Ectodermal cell (in vitro differentiated cells): ENCODE measurements around the gene ACAA2. TPM values are rescaled to one million over a fixed set of nuclear protein-coding genes. Genes with fewer than 3 reads are reported as not detected.

Experiments
- H3K27ac ChIP-seq: 2 replicates; pipeline ENCODE4 v1.7.0; 2013; ENCODE audit warnings: mild to moderate bottlenecking, low read depth, low read length; ENCODE audit not compliant: insufficient read depth, poor library complexity, severe bottlenecking
- H3K27me3 ChIP-seq: 2 replicates; pipeline ENCODE4 v1.7.0; 2013; ENCODE audit warnings: mild to moderate bottlenecking, low read length; ENCODE audit not compliant: insufficient read depth, control insufficient read depth, poor library complexity, severe bottlenecking
- H3K36me3 ChIP-seq: one replicate; pipeline ENCODE4 v1.7.0; 2013; ENCODE audit warnings: low read length; ENCODE audit not compliant: control insufficient read depth, insufficient read depth
- H3K4me1 ChIP-seq: one replicate; pipeline ENCODE4 v1.7.0; 2013; ENCODE audit warnings: low read length; ENCODE audit not compliant: control insufficient read depth, insufficient read depth
- H3K4me3 ChIP-seq: 2 replicates; pipeline ENCODE4 v1.7.0; 2013; ENCODE audit warnings: low read depth, low read length, control low read depth; ENCODE audit not compliant: insufficient read depth
- H3K9me3 ChIP-seq: 2 replicates; pipeline ENCODE4 v1.7.0; 2013; ENCODE audit warnings: mild to moderate bottlenecking, low read length, moderate library complexity; ENCODE audit not compliant: control insufficient read depth
- WGBS, 2 experiments: methylation state at CpG; one replicate each; pipeline ENCODE4 v1.1.7; 2013; ENCODE audit warnings: missing lambda C conversion rate in 2 of 2; 5-methylcytosine and 5-hydroxymethylcytosine counted together
- polyA plus RNA-seq, 4 experiments: library from polyadenylated mRNA; stranded (reverse); fragments of 50-300 nt; gene quantifications; one replicate each; pipeline ENCODE4 v1.2.3, GENCODE V29; 2013

ACAA2 gene, protein sequence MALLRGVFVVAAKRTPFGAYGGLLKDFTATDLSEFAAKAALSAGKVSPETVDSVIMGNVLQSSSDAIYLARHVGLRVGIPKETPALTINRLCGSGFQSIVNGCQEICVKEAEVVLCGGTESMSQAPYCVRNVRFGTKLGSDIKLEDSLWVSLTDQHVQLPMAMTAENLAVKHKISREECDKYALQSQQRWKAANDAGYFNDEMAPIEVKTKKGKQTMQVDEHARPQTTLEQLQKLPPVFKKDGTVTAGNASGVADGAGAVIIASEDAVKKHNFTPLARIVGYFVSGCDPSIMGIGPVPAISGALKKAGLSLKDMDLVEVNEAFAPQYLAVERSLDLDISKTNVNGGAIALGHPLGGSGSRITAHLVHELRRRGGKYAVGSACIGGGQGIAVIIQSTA
- 75.8 TPM for polyA plus RNA-seq (2013, experiment 1 of 4)
- 64.7 TPM for polyA plus RNA-seq (2013, experiment 2 of 4)
- polyA plus RNA-seq (2013, experiment 3 of 4), result 52.1 TPM
- 52.7 TPM for polyA plus RNA-seq (2013, experiment 4 of 4)

DNA sequence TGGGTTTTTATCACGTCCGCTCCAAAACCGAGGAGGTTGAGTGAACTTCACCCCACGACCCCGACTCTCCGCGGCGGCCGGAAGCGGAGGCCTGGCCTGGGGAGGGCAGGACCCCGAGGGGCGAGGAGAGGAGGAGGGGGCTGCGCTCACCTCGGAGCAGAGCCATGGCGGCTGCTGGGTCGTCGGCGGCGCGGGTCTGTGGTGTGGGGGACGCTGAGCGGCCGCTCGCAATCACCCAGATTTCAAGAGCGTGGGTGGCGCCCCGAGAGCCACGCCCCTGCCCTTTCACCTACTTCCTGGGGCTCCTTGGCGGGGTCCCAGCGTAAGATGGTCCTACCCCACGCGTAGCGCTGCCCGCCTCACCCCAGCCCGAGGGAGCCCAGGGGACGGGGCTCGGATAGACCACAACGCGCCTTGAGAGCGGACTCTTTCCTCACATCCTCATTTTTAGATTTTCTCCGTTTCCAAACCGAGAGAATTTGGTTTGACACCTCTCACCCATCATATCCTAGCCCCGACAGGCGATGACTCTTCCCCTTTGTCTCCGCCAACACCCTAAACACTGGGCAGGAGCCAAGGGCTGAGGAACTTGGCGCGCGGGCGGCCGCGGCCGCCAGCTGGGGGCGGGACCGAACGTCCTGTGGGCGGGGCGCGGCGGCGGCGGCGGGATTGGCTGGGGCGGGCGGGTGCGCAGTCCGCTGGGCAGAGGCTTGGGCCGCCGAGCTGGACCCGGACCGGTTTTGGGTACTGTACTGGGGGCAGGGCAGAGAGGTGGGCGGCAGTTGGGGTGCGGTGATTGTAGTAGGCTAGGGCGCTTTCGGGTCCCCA is at the start of gene ACAA2:
TSS of gene ACAA2 (minus strand) at position 215 of the 828 bp plus-strand sequence. CDS start at position 166, 49 bp downstream.
- Histone ChIP-seq H3K36me3 (no peaks in the 10 kb centered on the region), H3K4me3 (peak within 1 kb of the TSS; percentile 80), H3K4me1 (peaks cover 5% of the 10 kb centered on the region), H3K9me3 (no peaks in the 10 kb centered on the region), H3K27ac (peak within 1 kb of the TSS; percentile 66), H3K27me3 (no peaks in the 10 kb centered on the region)
- WGBS, 2 experiments, result 0% methylated on average over 74 of the region's 74 CpGs

DNA sequence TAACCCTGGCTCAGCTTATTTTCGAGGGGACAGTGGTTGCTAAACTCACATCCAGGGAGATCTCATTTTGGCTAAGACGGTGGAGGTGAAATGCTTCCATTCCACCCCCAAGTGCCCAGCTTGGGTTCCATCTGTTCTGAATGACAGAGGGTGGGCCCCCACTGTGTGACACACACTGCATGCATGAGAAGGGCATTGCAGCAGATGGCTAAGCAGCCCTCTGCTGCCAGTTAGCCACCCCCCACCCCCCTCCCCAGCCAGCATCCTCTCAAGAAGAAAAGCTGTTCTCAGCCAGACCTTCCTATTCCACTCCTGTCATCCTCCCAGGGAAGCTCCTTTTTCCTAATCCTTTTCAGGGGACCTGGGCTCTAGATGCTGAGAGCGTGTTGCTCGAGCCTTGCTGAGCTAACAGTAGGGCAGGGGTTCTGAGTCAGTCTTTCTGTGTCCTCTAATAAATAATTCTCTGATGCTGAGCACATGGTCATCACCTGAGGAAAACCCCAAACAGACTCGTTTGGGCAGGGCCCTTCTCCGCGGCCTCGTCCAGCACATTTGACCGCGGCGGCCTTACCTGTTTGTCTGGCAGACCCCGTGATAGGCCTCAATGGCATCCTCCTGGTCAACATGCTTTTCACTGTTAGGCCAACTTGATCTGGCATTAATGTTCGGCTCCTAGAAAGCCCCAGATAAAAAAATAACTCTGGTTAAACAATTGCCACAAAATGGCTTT is 49.5 kb upstream of the ACAA2 start:
- Histone ChIP-seq H3K36me3 (no peaks in the 10 kb centered on the region), H3K4me3 (no peak overlapping the region), H3K4me1 (no peaks in the 10 kb centered on the region), H3K9me3 (no peaks in the 10 kb centered on the region), H3K27ac (no peak overlapping the region), H3K27me3 (no peaks in the 10 kb centered on the region)
- 79 to 82% methylated on average over 13 of the region's 13 CpGs for WGBS, 2 experiments

DNA sequence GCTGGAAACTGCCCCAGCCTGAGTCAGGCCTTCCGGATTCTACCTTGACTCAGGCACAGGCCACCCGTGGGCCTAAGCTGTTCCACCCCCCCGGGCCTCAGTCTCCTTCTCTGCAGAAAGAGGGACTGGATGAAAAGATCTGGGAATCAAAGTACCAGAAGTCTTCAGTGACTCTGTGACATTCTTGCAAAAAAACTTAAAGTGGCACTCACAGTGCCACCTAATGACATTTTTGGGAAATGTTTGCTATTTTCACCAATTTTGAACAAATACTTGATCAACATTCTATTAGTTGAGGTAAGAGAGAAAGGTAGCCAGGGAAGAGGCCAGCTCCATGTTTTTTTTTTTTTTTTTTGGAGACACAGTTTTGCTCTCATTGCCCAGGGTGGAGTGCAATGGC is 48.3 kb upstream of the ACAA2 start:
- Histone ChIP-seq H3K9me3 (no peaks in the 10 kb centered on the region), H3K27ac (no peak overlapping the region), H3K36me3 (no peaks in the 10 kb centered on the region), H3K4me3 (no peak overlapping the region), H3K4me1 (no peaks in the 10 kb centered on the region), H3K27me3 (no peaks in the 10 kb centered on the region)
- WGBS, 2 experiments, result 44 to 56% methylated on average over 3 of the region's 3 CpGs

DNA sequence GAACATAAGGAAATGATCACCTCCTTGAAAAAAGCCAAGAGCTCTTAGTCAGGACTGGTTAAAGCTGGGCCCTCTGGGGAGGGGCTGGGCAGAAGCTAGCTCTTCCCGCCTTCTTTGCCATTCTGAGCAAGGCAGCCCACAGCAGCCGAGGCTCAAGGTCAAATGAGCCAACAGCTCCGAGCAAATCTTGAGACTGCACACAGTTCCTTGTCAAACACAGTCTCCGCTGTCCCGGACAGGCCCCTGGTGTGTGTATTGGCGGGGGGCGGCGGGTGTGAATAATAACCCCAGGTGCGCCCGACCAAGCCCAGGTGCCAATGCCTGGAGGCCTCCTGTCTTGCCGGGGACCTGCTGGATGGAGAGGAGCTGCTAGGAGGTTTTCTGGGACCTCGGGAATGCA is 46.4 kb upstream of the ACAA2 start:
- Histone ChIP-seq H3K4me1 (no peaks in the 10 kb centered on the region), H3K27ac (no peak overlapping the region), H3K4me3 (no peak overlapping the region), H3K27me3 (no peaks in the 10 kb centered on the region), H3K9me3 (no peaks in the 10 kb centered on the region), H3K36me3 (no peaks in the 10 kb centered on the region)
- 87 to 89% methylated on average over 12 of the region's 12 CpGs for WGBS, 2 experiments

DNA sequence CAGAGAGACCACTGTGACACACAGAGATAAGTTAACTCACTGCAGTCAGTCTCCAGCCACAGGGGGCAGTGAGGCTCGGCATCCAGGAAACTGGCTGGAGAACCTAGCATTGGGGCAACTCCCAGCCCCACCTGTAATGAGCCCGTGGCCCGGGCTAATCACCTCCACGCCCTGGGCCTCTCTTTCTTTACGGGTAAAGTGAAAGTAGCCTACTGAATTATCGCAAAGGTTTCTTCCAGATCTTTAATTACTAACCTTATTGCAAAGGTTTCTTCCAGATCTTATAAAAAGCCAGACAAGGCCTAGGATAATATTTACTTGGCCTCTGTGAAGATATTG is 45.7 kb upstream of the ACAA2 start:
- no peaks in the 10 kb centered on the region for H3K9me3 ChIP-seq
- no peak overlapping the region for H3K4me3 ChIP-seq
- no peaks in the 10 kb centered on the region for H3K27me3 ChIP-seq
- no peaks in the 10 kb centered on the region for H3K36me3 ChIP-seq
- H3K4me1 ChIP-seq, result no peaks in the 10 kb centered on the region
- H3K27ac ChIP-seq, result no peak overlapping the region
- 73 to 80% methylated on average over 6 of the region's 6 CpGs for WGBS, 2 experiments

DNA sequence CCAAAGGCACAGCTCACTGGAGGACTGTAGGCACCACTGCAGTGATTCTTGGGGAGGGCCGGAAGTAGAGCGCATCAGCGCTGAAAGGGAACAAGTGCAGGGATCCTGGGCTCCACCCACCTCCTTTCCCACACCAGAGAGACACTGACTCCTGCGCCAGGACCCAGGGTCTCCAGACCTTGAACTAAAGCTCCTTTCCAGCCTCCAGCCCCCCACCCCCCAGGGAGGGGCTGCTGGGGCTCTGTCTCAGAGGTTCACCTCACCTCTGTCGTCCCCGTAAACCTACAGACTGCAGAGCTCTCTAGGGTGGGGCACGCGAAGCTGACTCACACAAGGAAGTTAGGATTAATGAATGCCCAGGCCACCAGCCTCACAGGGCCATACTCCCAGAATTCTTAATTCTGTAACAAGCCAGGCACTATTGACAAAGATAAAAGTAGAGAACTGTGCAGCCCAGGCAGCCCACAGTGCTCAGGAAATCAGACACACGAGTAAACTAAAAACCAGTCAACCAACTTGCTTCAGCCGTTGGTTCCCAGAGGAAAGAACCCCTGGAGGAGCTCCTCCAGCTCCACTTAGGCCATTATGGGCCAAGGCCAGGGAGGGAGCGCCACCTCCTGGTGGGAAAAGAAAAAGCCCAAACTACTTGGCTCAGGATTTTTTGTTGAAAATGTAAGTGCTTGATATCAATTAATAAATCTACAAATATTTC is 45.1 kb upstream of the ACAA2 start:
- Histone ChIP-seq H3K27me3 (no peaks in the 10 kb centered on the region), H3K9me3 (no peaks in the 10 kb centered on the region), H3K36me3 (no peaks in the 10 kb centered on the region), H3K4me3 (no peak overlapping the region), H3K4me1 (no peaks in the 10 kb centered on the region), H3K27ac (no peak overlapping the region)
- 57 to 64% methylated on average over 10 to 11 of the region's 11 CpGs for WGBS, 2 experiments

DNA sequence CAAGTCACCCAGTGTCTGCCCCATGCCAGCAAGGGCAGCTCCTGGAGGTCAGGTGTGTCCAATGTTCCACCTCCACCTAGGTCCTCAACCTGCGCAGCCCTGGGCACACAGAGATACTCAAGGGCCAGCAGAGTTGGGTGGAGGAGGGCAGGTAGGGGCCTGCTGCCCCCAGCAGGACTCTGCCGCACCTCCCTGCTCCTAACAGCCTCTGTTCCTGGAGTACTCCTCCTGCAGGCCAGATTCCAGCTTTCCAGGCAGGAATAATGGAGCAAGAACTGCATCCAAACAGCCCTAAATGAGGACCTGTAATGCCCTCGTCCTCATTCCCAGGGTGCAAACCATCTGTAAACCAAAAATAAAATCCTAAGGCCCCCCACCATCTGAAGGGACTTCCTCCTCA is 44.4 kb upstream of the ACAA2 start:
- H3K36me3 ChIP-seq, result no peaks in the 10 kb centered on the region
- H3K4me3 ChIP-seq, result no peak overlapping the region
- no peak overlapping the region for H3K27ac ChIP-seq
- H3K4me1 ChIP-seq, result no peaks in the 10 kb centered on the region
- H3K27me3 ChIP-seq, result no peaks in the 10 kb centered on the region
- 86 to 87% methylated on average over 3 of the region's 3 CpGs for WGBS, 2 experiments
- H3K9me3 ChIP-seq, result no peaks in the 10 kb centered on the region

DNA sequence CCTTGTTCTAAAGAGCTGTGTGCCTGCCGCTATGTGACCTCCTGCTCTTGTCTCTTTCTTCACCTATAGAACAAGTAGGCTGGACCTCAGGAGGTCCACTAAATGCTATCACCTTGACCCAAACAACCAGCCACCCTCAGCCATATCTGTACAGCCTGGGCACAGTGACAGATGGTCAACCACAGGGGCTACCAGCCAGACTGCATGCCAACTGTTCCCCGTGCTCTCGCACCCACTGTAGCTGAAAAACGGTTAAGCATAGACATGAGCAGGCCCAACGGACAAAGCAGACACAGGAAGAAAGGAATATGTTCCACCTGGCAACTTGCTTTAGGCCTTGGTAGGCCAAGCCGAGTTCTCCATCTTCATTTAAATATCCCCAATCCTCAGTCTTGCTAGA is 43.2 kb upstream of the ACAA2 start:
- Histone ChIP-seq H3K9me3 (no peaks in the 10 kb centered on the region), H3K27me3 (no peaks in the 10 kb centered on the region), H3K36me3 (no peaks in the 10 kb centered on the region), H3K4me3 (no peak overlapping the region), H3K4me1 (no peaks in the 10 kb centered on the region), H3K27ac (no peak overlapping the region)
- whole genome bisulfite sequencing, 2 experiments, result 92 to 95% methylated on average over 6 of the region's 6 CpGs

DNA sequence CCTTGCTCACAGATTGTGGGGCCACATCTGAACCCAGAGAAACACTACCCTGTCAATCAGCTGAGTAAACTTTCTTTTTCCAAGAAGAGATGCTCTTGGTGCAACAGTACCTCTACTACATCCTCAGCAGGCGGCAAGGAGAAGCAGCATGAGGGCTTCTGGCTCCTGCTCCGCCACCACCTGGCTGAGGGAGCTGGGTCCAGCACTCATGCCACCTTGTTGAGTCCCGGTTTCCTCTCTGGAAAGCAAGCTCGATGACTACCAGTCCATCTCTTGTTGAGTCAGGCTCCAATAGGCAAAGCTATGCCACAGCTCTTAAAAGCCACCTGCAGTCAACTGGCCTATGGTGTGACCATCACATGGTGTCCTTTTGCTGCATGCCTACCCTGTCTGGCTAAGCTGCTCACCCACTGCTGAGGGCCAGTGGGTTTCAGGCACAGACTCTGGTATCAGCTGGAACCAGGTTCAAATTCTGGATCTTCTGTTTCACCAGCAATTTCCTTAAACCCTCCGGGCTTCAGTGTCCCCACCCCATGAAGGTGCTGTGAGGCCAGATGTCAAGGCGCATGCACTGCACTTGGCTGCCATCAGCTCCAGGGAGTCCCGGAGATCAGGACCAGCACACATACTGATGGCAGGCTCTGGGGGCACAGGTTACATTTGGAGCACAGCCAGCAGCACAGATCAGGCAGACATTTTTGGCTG is 42.5 kb upstream of the ACAA2 start:
- Histone ChIP-seq H3K4me3 (no peak overlapping the region), H3K9me3 (no peaks in the 10 kb centered on the region), H3K36me3 (no peaks in the 10 kb centered on the region), H3K27me3 (no peaks in the 10 kb centered on the region), H3K4me1 (no peaks in the 10 kb centered on the region), H3K27ac (no peak overlapping the region)
- 93 to 94% methylated on average over 7 of the region's 7 CpGs for WGBS, 2 experiments
